HepG2 (cell line): ENCODE results near the gene HUNK. TPM values are rescaled to one million over a fixed set of nuclear protein-coding genes. Genes with fewer than 3 reads are reported as not detected.

Experiments
- ARNT2 ChIP-seq: sonication (generic); formaldehyde crosslinking; IDR thresholded peaks from 2 replicates; pipeline ENCODE4 v1.8.0; 2022; ENCODE audit warnings: mild to moderate bottlenecking, low read depth, missing genetic modification reagents, moderate library complexity
- ETV5 ChIP-seq: IDR thresholded peaks from 2 replicates; pipeline ENCODE4 v1.6.1; 2018; ENCODE audit warnings: missing biosample characterization, missing genetic modification reagents, inconsistent platforms, borderline replicate concordance
- EZH2 ChIP-seq: conservative IDR thresholded peaks from 2 replicates; pipeline ENCODE4 v1.6.1; 2012; ENCODE audit warnings: mild to moderate bottlenecking, low read depth, low read length, moderate library complexity
- FOSL2 ChIP-seq: sonication (generic); formaldehyde crosslinking; IDR thresholded peaks from 2 replicates; pipeline ENCODE4 v1.4.0; 2020; ENCODE audit warnings: missing genetic modification reagents
- GATAD2A ChIP-seq: IDR thresholded peaks from 2 replicates; pipeline ENCODE4 v1.6.1; 2016
- JUND ChIP-seq: sonication (generic); formaldehyde crosslinking; IDR thresholded peaks from 2 replicates; pipeline ENCODE4 v1.8.0; 2022; ENCODE audit warnings: mild to moderate bottlenecking, missing genetic modification reagents
- MZF1 ChIP-seq: sonication (generic); formaldehyde crosslinking; IDR thresholded peaks from 2 replicates; pipeline ENCODE4 v1.8.1; 2023; ENCODE audit warnings: mild to moderate bottlenecking, missing genetic modification reagents, borderline replicate concordance
- NR2F6 ChIP-seq, 2 experiments: IDR thresholded peaks; 2 replicates each; pipeline ENCODE4 v1.6.1; 2016; ENCODE audit warnings: antibody characterized with exemption in 1 of 2, mild to moderate bottlenecking in 1 of 2
- SMC3 ChIP-seq: IDR thresholded peaks from 2 replicates; pipeline ENCODE4 v1.6.1; 2011; ENCODE audit warnings: low read length, improper control_type of control experiment
- SMYD3 ChIP-seq: sonication (generic); formaldehyde crosslinking; IDR thresholded peaks from 2 replicates; pipeline ENCODE4 v1.8.1; 2023; ENCODE audit warnings: mild to moderate bottlenecking, missing genetic modification reagents
- TCF7 ChIP-seq: sonication (generic); IDR thresholded peaks from 2 replicates; pipeline ENCODE4 v1.6.1; 2016; ENCODE audit warnings: antibody characterized with exemption, low read depth
- TFAP4 ChIP-seq: sonication (generic); IDR thresholded peaks from 2 replicates; pipeline ENCODE4 v1.6.1; 2016; ENCODE audit warnings: low read depth, borderline replicate concordance
- UBTF ChIP-seq: sonication (generic); formaldehyde crosslinking; IDR thresholded peaks from 2 replicates; pipeline ENCODE4 v1.4.0; 2020; ENCODE audit warnings: mild to moderate bottlenecking, missing genetic modification reagents
- YEATS4 ChIP-seq: sonication (generic); formaldehyde crosslinking; IDR thresholded peaks from 2 replicates; pipeline ENCODE4 v1.4.0; 2020; ENCODE audit warnings: missing genetic modification reagents, borderline replicate concordance
- ZFY ChIP-seq: sonication (generic); formaldehyde crosslinking; IDR thresholded peaks from 2 replicates; pipeline ENCODE4 v1.4.0; 2020; ENCODE audit warnings: missing genetic modification reagents
- ZKSCAN5 ChIP-seq: sonication (generic); formaldehyde crosslinking; IDR thresholded peaks from 2 replicates; pipeline ENCODE4 v1.5.1; 2020; ENCODE audit warnings: mild to moderate bottlenecking, missing genetic modification reagents
- ZNF17 ChIP-seq: sonication (generic); formaldehyde crosslinking; IDR thresholded peaks from 2 replicates; pipeline ENCODE4 v1.5.0; 2020; ENCODE audit warnings: mild to moderate bottlenecking, missing genetic modification reagents
- ZNF335 ChIP-seq: sonication (generic); formaldehyde crosslinking; IDR thresholded peaks from 2 replicates; pipeline ENCODE4 v1.4.0; 2020; ENCODE audit warnings: missing genetic modification reagents
- ZNF460 ChIP-seq: sonication (generic); formaldehyde crosslinking; IDR thresholded peaks from 2 replicates; pipeline ENCODE4 v1.5.1; 2020; ENCODE audit warnings: missing genetic modification reagents, mild to moderate bottlenecking, borderline replicate concordance
- ZNF646 ChIP-seq: sonication (generic); formaldehyde crosslinking; IDR thresholded peaks from 2 replicates; pipeline ENCODE4 v1.9.0; 2021; ENCODE audit warnings: mild to moderate bottlenecking, missing genetic modification reagents
- ZNF652 ChIP-seq: IDR thresholded peaks from 2 replicates; pipeline ENCODE4 v1.6.1; 2016; ENCODE audit warnings: low read depth, borderline replicate concordance
- polyA plus RNA-seq, 8 experiments: library from polyadenylated mRNA; depleted of rRNA in 3 of 8; stranded (reverse) in 7 of 8; unstranded in 1 of 8; fragments of >200 nt; fragmentation: Illumina TruSeq in 4 of 8; extraction: Trizol in 4 of 8; gene quantifications; 2 replicates each; pipeline versions ENCODE4 v1.2.1 to v1.2.3, GENCODE V29; 2011 to 2016; ENCODE audit warnings: low read depth in 4 of 8, missing spikeins in 1 of 8, mixed read lengths in 1 of 8; ENCODE audit not compliant: insufficient read depth in 1 of 8
- total RNA-seq, 5 experiments: library from RNA; depleted of rRNA; stranded (reverse); fragments of >200 nt; fragmentation: Illumina TruSeq; extraction: Trizol; gene quantifications; 2 replicates each; pipeline ENCODE4 v1.2.3, GENCODE V29; 2016; ENCODE audit warnings: low read depth in 1 of 5

HUNK gene
- total and polyA plus RNA-seq, 2 of the 13 experiments (the other 11 are each of a cell fraction or from before 2014, with no cell fraction given) = 1.8 to 1.9 TPM

GRCh38 chr21:31895077-31895835 lies 22.4 kb downstream of the HUNK start (continued):
- no peak for TF ChIP-seq SMC3
- no peak for TF ChIP-seq MZF1 (CRISPR knock-in tag)
- TF ChIP-seq TFAP4 = peak; percentile 67; the same call in 1 of the 2 replicates
- TF ChIP-seq YEATS4 (CRISPR knock-in tag) = 0 out of 2 replicates have a peak, but pooled peaks have one; percentile 8
- TF ChIP-seq ZKSCAN5 = no peak
- no peak for TF ChIP-seq ZNF460 (CRISPR knock-in tag)
- TF ChIP-seq ZNF17 = no peak
- no peak for TF ChIP-seq SMYD3
- peak; percentile 65; the same call in 1 of the 2 replicates for TF ChIP-seq GATAD2A (CRISPR knock-in tag)
- TF ChIP-seq EZH2 = no peak
- TF ChIP-seq ZNF646 (CRISPR knock-in tag) = no peak
- no peak for TF ChIP-seq UBTF
- 0 out of 2 replicates have a peak, but pooled peaks have one; percentile 26 for TF ChIP-seq ZFY (CRISPR knock-in tag)
- peak; percentile 90 for TF ChIP-seq FOSL2 (CRISPR knock-in tag)
- TF ChIP-seq TCF7 = 0 out of 2 replicates have a peak, but pooled peaks have one; percentile 5
- no peak for TF ChIP-seq ZNF652 (CRISPR knock-in tag)
- TF ChIP-seq ARNT2 (CRISPR knock-in tag) = no peak
- no peak for TF ChIP-seq JUND
- peak; percentile 82; the same call in 1 of the 2 replicates for TF ChIP-seq ETV5 (CRISPR knock-in tag)
- TF ChIP-seq NR2F6 (IDR thresholded peaks at IDR 0.05) = peak; percentile 38; the same call in 1 of the 2 replicates
- TF ChIP-seq NR2F6 (CRISPR knock-in tag; IDR thresholded peaks at IDR 0.05) = peak; percentile 40; the same call in 1 of the 2 replicates
- TF ChIP-seq ZNF335 = no peak
